Activated CD8-positive, alpha-beta memory T cell treated with anti-CD3 and anti-CD28 coated beads, Interleukin-2, amount 10 ng/mL, durations not matched to agents 7 days and 5 days (primary cell): Measurements from ENCODE around the gene CHRND. TPM values are rescaled to one million over a fixed set of nuclear protein-coding genes. Genes with fewer than 3 reads are reported as not detected.
"Not testable (repeated sequence)": the region's sequence is repeated elsewhere in the genome, so short reads cannot be mapped to it uniquely, and the experiment has no call there.

Experiments used
- ATAC-seq: fragments of 150-1000 bp; cut with Tn5 transposase; one replicate; pipeline ENCODE4 v1.10.0; 2021; ENCODE audit warnings: moderate library complexity
- CTCF ChIA-PET: fragments of 350-600 bp; sonication (Branson Sonifier 250); formaldehyde crosslinking; loops from one replicate; lab custom pipeline; 2021; ENCODE audit warnings: antibody characterized with exemption; lab: Charles Lee
- DNase-seq: peaks from one replicate; pipeline ENCODE4 v3.0.0-alpha.2; 2020
- H3K27ac Mint-ChIP-seq: one replicate; pipeline ENCODE4 v1.8.0; 2021; ENCODE audit warnings: mild to moderate bottlenecking, mixed read lengths
- H3K27me3 Mint-ChIP-seq: one replicate; pipeline ENCODE4 v1.8.0; 2021; ENCODE audit warnings: mixed read lengths
- H3K36me3 Mint-ChIP-seq: one replicate; pipeline ENCODE4 v1.8.0; 2021; ENCODE audit warnings: mild to moderate bottlenecking, mixed read lengths
- H3K4me1 Mint-ChIP-seq: one replicate; pipeline ENCODE4 v1.8.0; 2021; ENCODE audit warnings: mixed read lengths
- H3K4me3 Mint-ChIP-seq: one replicate; pipeline ENCODE4 v1.8.0; 2021; ENCODE audit warnings: mild to moderate bottlenecking, moderate library complexity, mixed read lengths
- H3K9me3 Mint-ChIP-seq: one replicate; pipeline ENCODE4 v1.8.0; 2022; ENCODE audit warnings: low read depth, mixed read lengths
- total RNA-seq, 2 experiments: library from RNA; stranded (reverse); gene quantifications; one replicate each; pipeline ENCODE4 v1.2.3, GENCODE V29; 2021

CHRND gene
- total RNA-seq, 2 experiments from 2014 or later = not detected

- CTCF ChIA-PET = interaction anchor here (1.0 to 1.2 kb wide), 3 partner anchors 8 to 605 kb away, joined by 3 read pairs; no protein-coding TSS in a partner anchor
- Mint-ChIP-seq H3K4me1 (peaks cover 8% of the 10 kb centered on the region), H3K36me3 (no peaks in the 10 kb centered on the region), H3K9me3 (no peaks in the 10 kb centered on the region), H3K27ac (no peak overlapping the region), H3K4me3 (no peak overlapping the region), H3K27me3 (peaks cover 6% of the 10 kb centered on the region)
- no peak for ATAC-seq
- DNase-seq = no peak
Measured at GRCh38 chr2:232530626-232531260, 4.8 kb downstream of the CHRND start.

GRCh38 chr2:232532419-232532818 lies 6.5 kb downstream of the CHRND start:
- Mint-ChIP-seq H3K4me3 (no peak overlapping the region), H3K27ac (no peak overlapping the region), H3K27me3 (peaks cover 5% of the 10 kb centered on the region), H3K9me3 (peaks cover 4% of the 10 kb centered on the region), H3K4me1 (peaks cover 8% of the 10 kb centered on the region), H3K36me3 (no peaks in the 10 kb centered on the region)
- no peak for DNase-seq
- no peak for ATAC-seq
- CTCF ChIA-PET = no interaction called here

DNA sequence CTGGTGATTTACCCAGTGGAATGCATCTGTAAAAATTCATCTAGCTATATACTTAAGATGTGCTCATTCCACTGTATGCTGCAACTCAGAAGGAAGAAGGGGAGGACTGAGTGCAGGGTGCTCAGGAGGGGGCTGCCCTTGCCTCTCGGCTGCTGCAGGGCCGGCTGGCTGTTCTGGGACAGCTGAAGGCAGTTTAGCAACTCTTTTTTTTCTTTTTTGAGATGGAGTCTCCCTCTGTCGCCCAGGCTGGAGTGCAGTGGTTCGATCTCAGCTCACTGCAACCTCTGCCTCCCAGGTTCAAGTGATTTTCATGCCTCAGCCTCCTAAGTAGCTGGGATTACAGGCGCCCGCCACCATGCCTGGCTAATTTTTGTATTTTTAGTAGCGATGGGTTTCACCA lies 6.9 kb downstream of the CHRND start:
- ATAC-seq, H3K4me3 Mint-ChIP-seq, DNase-seq, H3K9me3 Mint-ChIP-seq, H3K27me3 Mint-ChIP-seq, H3K27ac Mint-ChIP-seq, H3K36me3 Mint-ChIP-seq, H3K4me1 Mint-ChIP-seq, CTCF ChIA-PET: not testable (repeated sequence)

DNA sequence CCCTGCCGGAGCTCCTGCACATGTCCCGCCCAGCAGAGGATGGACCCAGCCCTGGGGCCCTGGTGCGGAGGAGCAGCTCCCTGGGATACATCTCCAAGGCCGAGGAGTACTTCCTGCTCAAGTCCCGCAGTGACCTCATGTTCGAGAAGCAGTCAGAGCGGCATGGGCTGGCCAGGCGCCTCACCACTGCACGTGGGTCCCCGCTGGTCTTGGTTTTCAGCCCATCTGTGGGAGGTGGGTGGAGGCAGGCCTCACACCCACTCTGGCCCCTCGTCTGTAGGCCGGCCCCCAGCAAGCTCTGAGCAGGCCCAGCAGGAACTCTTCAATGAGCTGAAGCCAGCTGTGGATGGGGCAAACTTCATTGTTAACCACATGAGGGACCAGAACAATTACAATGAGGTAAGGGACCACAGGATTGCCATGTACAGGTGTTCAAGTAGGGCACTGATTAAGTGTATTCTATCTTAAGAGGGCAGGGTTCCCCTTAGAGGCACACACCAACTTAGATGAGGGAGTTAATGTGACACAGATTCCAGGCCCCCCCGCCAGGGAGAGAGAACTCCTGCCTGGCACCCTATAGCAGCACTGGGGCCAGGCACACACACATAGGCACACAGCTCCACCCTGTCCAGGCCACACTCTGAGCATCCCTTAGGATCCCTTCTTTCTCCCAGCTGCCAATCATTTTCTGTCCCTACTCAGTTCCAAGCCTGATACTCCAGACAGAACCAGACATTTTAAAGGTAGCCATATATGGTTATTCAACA lies 8.2 kb downstream of the CHRND start:
- no peaks in the 10 kb centered on the region for H3K36me3 Mint-ChIP-seq
- H3K9me3 Mint-ChIP-seq = peaks cover 4% of the 10 kb centered on the region
- peaks cover 6% of the 10 kb centered on the region for H3K27me3 Mint-ChIP-seq
- DNase-seq = no peak
- no peak overlapping the region for H3K27ac Mint-ChIP-seq
- no peak overlapping the region for H3K4me3 Mint-ChIP-seq
- peaks cover 9% of the 10 kb centered on the region for H3K4me1 Mint-ChIP-seq
- no peak for ATAC-seq
- CTCF ChIA-PET = interaction anchor here (0.7 kb wide), 1 partner anchor 44 kb away, joined by 3 read pairs; no protein-coding TSS in a partner anchor

GRCh38 chr2:232534940-232535651 lies 9.1 kb downstream of the CHRND start:
- no peak overlapping the region for H3K27ac Mint-ChIP-seq
- peaks cover 6% of the 10 kb centered on the region for H3K27me3 Mint-ChIP-seq
- H3K4me3 Mint-ChIP-seq = no peak overlapping the region
- H3K4me1 Mint-ChIP-seq = peaks cover 7% of the 10 kb centered on the region
- H3K9me3 Mint-ChIP-seq = peaks cover 4% of the 10 kb centered on the region
- H3K36me3 Mint-ChIP-seq = no peaks in the 10 kb centered on the region
- no peak for DNase-seq
- CTCF ChIA-PET = no interaction called here
- no peak for ATAC-seq

DNA sequence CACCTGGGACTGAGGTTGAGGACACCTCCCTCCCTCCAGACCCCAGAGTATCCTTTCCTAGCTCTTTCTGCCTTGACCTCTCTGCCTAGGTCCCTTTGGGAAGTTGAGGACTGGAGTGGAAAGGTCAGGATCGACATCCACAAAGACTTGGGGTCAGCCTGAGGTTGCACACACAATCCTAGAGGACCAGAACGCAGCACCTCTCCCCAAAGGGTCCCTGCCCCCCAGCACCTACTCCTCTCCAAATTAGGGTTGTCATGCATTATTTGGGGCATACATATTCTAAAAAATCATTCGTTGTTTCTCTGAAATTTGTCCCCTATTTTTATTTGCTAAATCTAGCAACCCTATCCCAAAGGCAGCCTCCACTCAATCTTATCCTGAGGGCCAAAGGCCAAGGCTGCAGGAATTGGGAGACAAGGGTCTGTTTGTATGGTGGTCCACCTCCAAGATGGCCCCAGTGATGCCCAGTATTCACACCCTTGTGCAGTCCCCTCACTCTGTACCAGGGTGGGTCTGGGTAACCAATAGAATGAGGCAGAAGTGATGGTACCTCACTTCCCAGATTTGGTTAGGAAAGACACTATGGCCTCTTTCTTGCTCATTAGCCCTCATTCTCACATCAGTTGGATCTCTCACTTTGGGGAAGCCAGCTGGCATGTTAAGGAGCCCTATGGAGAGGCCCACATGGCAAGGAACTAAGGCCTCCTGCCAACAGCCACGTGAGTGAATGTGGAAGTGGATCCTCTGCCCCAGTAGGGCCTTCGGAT lies 10.0 kb downstream of the CHRND start:
- H3K36me3 Mint-ChIP-seq = no peaks in the 10 kb centered on the region
- peaks cover 6% of the 10 kb centered on the region for H3K27me3 Mint-ChIP-seq
- no peak for ATAC-seq
- CTCF ChIA-PET = no interaction called here
- H3K9me3 Mint-ChIP-seq = peaks cover 4% of the 10 kb centered on the region
- H3K27ac Mint-ChIP-seq = no peak overlapping the region
- no peak for DNase-seq
- H3K4me3 Mint-ChIP-seq = no peak overlapping the region
- H3K4me1 Mint-ChIP-seq = peaks cover 7% of the 10 kb centered on the region

DNA sequence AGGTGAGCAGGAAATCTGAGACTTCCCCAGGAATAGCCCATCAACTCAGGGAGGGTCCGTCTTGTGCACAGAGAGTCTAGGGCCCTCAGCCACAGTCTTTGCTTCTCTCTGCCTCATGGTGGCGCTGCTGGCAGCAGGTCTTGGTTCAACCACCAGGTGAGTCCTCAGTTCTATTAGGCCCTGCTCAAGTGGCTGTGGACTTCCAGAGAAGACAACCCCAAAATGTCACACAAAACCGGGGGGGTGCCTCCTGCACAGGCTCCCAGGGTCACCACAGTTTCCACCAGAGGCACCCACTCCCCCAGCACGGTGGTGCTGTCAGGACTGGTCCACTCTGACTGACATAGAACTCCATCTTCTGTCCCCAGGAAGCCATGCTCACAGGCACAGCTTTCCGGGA lies 11.1 kb downstream of the CHRND start:
- H3K36me3 Mint-ChIP-seq = no peaks in the 10 kb centered on the region
- ATAC-seq (no peak), DNase-seq (no peak)
- peaks cover 4% of the 10 kb centered on the region for H3K9me3 Mint-ChIP-seq
- no peak overlapping the region for H3K27ac Mint-ChIP-seq
- CTCF ChIA-PET = no interaction called here
- H3K4me3 Mint-ChIP-seq = no peak overlapping the region
- peaks cover 6% of the 10 kb centered on the region for H3K27me3 Mint-ChIP-seq
- H3K4me1 Mint-ChIP-seq = peaks cover 7% of the 10 kb centered on the region

DNA sequence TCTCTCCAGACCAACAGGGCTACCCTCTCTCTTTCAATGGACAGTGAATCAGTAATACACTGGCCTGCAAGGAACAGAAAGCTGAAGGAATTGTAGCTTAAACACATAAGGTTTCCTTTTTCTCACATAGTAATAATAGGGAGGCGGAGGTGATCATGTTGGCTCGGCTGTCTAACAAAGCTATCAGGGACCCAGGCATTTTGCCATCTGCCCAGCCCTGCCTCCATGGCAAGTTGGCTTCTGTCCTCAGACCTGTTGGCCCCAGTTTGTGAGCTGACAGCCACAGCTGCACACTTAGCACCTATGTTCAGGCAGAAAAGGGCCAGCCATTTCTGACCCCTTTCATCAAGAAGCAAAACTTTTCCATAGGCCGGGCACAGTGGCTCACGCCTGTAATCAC lies 11.5 kb downstream of the CHRND start:
- DNase-seq (no peak), ATAC-seq (no peak)
- CTCF ChIA-PET = no interaction called here
- peaks cover 6% of the 10 kb centered on the region for H3K27me3 Mint-ChIP-seq
- H3K4me3 Mint-ChIP-seq = no peak overlapping the region
- no peak overlapping the region for H3K27ac Mint-ChIP-seq
- H3K4me1 Mint-ChIP-seq = peaks cover 7% of the 10 kb centered on the region
- H3K36me3 Mint-ChIP-seq = no peaks in the 10 kb centered on the region
- peaks cover 4% of the 10 kb centered on the region for H3K9me3 Mint-ChIP-seq

DNA sequence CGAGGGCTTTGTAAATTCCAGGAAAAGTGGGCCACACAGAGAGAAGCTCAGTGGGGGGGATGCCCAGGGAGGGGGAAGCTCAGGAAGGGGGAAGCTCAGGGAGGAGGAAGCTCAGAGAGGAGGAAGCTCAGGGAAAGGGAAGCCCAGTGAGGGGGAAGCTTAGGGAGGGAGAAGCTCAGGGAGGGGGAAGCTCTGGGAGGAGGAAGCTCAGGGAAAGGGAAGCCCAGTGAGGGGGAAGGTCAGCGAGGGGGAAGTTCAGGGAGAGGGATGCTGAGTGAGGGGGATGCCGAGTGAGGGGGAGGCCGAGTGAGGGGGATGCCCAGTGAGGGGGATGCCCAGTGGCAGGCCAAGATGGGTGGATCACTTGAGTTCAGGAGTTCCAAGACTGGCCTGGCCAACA lies 12.7 kb downstream of the CHRND start:
- no peaks in the 10 kb centered on the region for H3K36me3 Mint-ChIP-seq
- ATAC-seq = no peak
- CTCF ChIA-PET = interaction anchor here (0.7 kb wide), 2 partner anchors 11 to 601 kb away, joined by 3 read pairs; no protein-coding TSS in a partner anchor
- peaks cover 6% of the 10 kb centered on the region for H3K27me3 Mint-ChIP-seq
- DNase-seq = no peak
- no peak overlapping the region for H3K4me3 Mint-ChIP-seq
- H3K27ac Mint-ChIP-seq = no peak overlapping the region
- peaks cover 7% of the 10 kb centered on the region for H3K4me1 Mint-ChIP-seq
- peaks cover 4% of the 10 kb centered on the region for H3K9me3 Mint-ChIP-seq

GRCh38 chr2:232539298-232540231 lies 13.6 kb downstream of the CHRND start, which contains the start of gene CHRNG:
Gene CHRNG, plus strand, starts transcription at chr2:232539692. Its CDS starts 56 bp downstream, at chr2:232539748.
- H3K9me3 Mint-ChIP-seq = peaks cover 4% of the 10 kb centered on the region
- DNase-seq (no peak), ATAC-seq (no peak)
- peaks cover 6% of the 10 kb centered on the region for H3K27me3 Mint-ChIP-seq
- no peak within 1 kb of the TSS for H3K27ac Mint-ChIP-seq
- CTCF ChIA-PET = no interaction called here
- peaks cover 7% of the 10 kb centered on the region for H3K4me1 Mint-ChIP-seq
- H3K36me3 Mint-ChIP-seq = peaks cover 2% of the 10 kb centered on the region
- H3K4me3 Mint-ChIP-seq = no peak within 1 kb of the TSS

GRCh38 chr2:232540441-232541041 lies 14.6 kb downstream of the CHRND start:
- ATAC-seq = no peak
- H3K4me3 Mint-ChIP-seq = no peak overlapping the region
- H3K4me1 Mint-ChIP-seq = peaks cover 7% of the 10 kb centered on the region
- no peak overlapping the region for H3K27ac Mint-ChIP-seq
- peaks cover 6% of the 10 kb centered on the region for H3K27me3 Mint-ChIP-seq
- peaks cover 2% of the 10 kb centered on the region for H3K36me3 Mint-ChIP-seq
- DNase-seq = no peak
- CTCF ChIA-PET = interaction anchor here (0.9 kb wide), 1 partner anchor 10 kb away, joined by 3 read pairs; the partner anchor contains the start of genes EIF4E2 and TIGD1
- peaks cover 4% of the 10 kb centered on the region for H3K9me3 Mint-ChIP-seq
